ENCODE measurements around the gene TMEM190.
A peak's percentile ranks its signal among the peaks of the same experiment; 100 is the strongest.
"Not testable (repeated sequence)": the region's sequence is repeated elsewhere in the genome, so short reads cannot be mapped to it uniquely, and the experiment has no call there.

Gene TMEM190

DNA sequence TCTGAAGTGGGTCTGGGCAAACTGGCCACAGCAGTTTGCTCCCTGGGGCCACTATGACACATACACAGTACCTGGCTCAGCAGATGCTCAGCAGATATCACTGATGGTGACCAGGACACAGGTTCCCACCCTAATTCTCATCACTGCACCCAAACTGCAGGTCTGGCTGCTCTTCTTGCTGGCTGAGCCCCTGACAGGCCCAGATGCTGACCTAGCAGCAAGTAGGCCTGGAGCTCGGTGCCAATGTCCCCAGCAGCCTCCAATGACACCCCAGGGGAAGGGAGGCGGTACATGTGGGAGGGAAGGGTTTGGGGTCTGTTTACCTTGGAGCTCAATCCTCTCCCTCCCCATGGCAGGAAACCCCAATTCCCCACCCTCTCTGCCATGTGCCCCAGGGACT, 25.9 kb downstream of the TMEM190 start:
- Histone ChIP-seq H3K9me3 (no peaks in the 10 kb centered on the region), H3K4me1 (peaks cover 50% of the 10 kb centered on the region), H3K27me3 (no peaks in the 10 kb centered on the region), H3K9ac (peak overlapping the region; percentile 60), H4K20me1 (peaks cover 98% of the 10 kb centered on the region), H3K27ac (no peak overlapping the region), H3K4me2 (peak overlapping the region; percentile 71), H3K36me3 (peaks cover 86% of the 10 kb centered on the region), H3K4me3 (no peak overlapping the region)
- TF ChIP-seq Cebpa-rat (IDR thresholded peaks at IDR 0.05): no peak

DNA sequence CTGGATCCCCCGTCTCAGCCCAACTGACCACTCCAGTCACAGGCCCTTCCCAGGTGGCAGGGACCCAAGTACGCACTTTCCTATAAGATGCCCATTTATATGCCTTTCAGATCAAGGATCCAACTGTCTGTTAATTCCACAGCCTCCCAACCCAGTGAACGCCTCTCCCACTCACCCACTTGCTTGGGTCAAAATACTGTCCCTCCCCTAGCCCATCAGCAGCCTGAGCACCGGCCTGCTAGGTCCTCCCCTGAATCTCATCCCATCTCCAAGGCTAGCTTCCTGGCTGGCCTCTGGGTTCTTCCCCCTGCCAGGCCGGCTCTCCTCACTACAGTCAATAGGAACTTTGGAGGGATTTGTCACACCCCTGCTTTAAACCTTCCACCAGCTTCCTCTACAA, 29.0 kb downstream of the TMEM190 start:
- peak overlapping the region; percentile 99 for H3K9ac ChIP-seq
- H3K4me2 ChIP-seq: peak overlapping the region; percentile 97
- H3K9me3 ChIP-seq: peaks cover 21% of the 10 kb centered on the region
- H3K4me1 ChIP-seq: peaks cover 57% of the 10 kb centered on the region
- no peak overlapping the region for H3K27ac ChIP-seq
- peaks cover 61% of the 10 kb centered on the region for H3K36me3 ChIP-seq
- no peaks in the 10 kb centered on the region for H3K27me3 ChIP-seq
- H4K20me1 ChIP-seq: peaks cover 69% of the 10 kb centered on the region
- peak overlapping the region; percentile 99 for H3K4me3 ChIP-seq
- no peak for TF ChIP-seq Cebpa-rat (IDR thresholded peaks at IDR 0.05)

- Histone ChIP-seq H3K9ac (peak overlapping the region; percentile 99), H3K36me3 (peaks cover 55% of the 10 kb centered on the region), H3K4me1 (peaks cover 57% of the 10 kb centered on the region), H3K27ac (peak overlapping the region; percentile 98), H4K20me1 (peaks cover 62% of the 10 kb centered on the region), H3K4me3 (peak overlapping the region; percentile 99), H3K4me2 (peak overlapping the region; percentile 97), H3K9me3 (peaks cover 25% of the 10 kb centered on the region), H3K27me3 (no peaks in the 10 kb centered on the region)
- no peak for TF ChIP-seq Cebpa-rat (IDR thresholded peaks at IDR 0.05)
Observed at GRCh38 chr19:55406091-55406825, 29.6 kb downstream of the TMEM190 start.

- Histone ChIP-seq H3K4me3 (peak overlapping the region; percentile 99), H3K36me3 (peaks cover 48% of the 10 kb centered on the region), H4K20me1 (peaks cover 55% of the 10 kb centered on the region)
Observed at GRCh38 chr19:55406826-55407549, 30.4 kb downstream of the TMEM190 start.

GRCh38 chr19:55407550-55407799, 30.8 kb downstream of the TMEM190 start, which contains the start of gene UBE2S:
TSS of gene UBE2S (minus strand) at chr19:55407788. CDS start at chr19:55407589, 199 bp downstream.
- H3K27me3 ChIP-seq: not testable (repeated sequence)
- H3K9ac ChIP-seq: peak within 1 kb of the TSS; percentile 99
- H3K27ac ChIP-seq: peak within 1 kb of the TSS; percentile 98
- peaks cover 43% of the 10 kb centered on the region for H3K36me3 ChIP-seq
- peak within 1 kb of the TSS; percentile 99 for H3K4me3 ChIP-seq
- peaks cover 25% of the 10 kb centered on the region for H3K9me3 ChIP-seq
- H3K4me1 ChIP-seq: peaks cover 50% of the 10 kb centered on the region
- peaks cover 50% of the 10 kb centered on the region for H4K20me1 ChIP-seq
- peak within 1 kb of the TSS; percentile 97 for H3K4me2 ChIP-seq

More at GRCh38 chr19:55406826-55407549, 30.4 kb downstream of the TMEM190 start:
- H3K27ac ChIP-seq: peak overlapping the region; percentile 98
- H3K9me3 ChIP-seq: peaks cover 25% of the 10 kb centered on the region
- H3K9ac ChIP-seq: peak overlapping the region; percentile 99
- H3K4me1 ChIP-seq: peaks cover 55% of the 10 kb centered on the region
- H3K27me3 ChIP-seq: no peaks in the 10 kb centered on the region
- TF ChIP-seq Cebpa-rat (IDR thresholded peaks at IDR 0.05): no peak
- H3K4me2 ChIP-seq: peak overlapping the region; percentile 97

- peaks cover 25% of the 10 kb centered on the region for H3K9me3 ChIP-seq
- H3K4me3 ChIP-seq: peak overlapping the region; percentile 99
- H4K20me1 ChIP-seq: peaks cover 45% of the 10 kb centered on the region
- no peak for TF ChIP-seq Cebpa-rat (IDR thresholded peaks at IDR 0.05)
- H3K36me3 ChIP-seq: peaks cover 38% of the 10 kb centered on the region
- peak overlapping the region; percentile 98 for H3K27ac ChIP-seq
- peaks cover 45% of the 10 kb centered on the region for H3K4me1 ChIP-seq
- H3K27me3 ChIP-seq: no peaks in the 10 kb centered on the region
- peak overlapping the region; percentile 97 for H3K4me2 ChIP-seq
- H3K9ac ChIP-seq: peak overlapping the region; percentile 99
Observed at GRCh38 chr19:55407800-55408532, 31.3 kb downstream of the TMEM190 start.

DNA sequence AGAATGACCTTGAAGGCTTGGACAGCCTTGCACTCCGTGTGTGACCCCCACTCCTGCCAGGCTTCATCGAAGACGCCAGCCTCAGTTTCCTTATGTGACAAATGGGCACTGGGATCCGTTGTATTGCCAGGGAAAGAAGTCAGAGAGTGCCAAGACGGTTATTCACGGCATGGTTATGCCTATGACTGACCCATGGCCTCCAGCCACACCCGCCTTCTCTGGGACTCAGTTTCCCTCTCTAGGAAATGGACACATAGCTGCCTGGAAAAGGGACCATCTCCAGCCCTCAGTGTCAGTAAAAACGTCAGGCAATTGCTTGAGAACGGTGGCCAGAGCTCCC, 31.9 kb downstream of the TMEM190 start:
- H3K4me1 ChIP-seq: peaks cover 40% of the 10 kb centered on the region
- peak overlapping the region; percentile 98 for H3K27ac ChIP-seq
- peak overlapping the region; percentile 58 for H3K4me3 ChIP-seq
- H3K9me3 ChIP-seq: peaks cover 25% of the 10 kb centered on the region
- TF ChIP-seq Cebpa-rat (IDR thresholded peaks at IDR 0.05): no peak
- peaks cover 40% of the 10 kb centered on the region for H4K20me1 ChIP-seq
- peak overlapping the region; percentile 82 for H3K4me2 ChIP-seq
- H3K9ac ChIP-seq: peak overlapping the region; percentile 72; the same call in 1 of the 2 replicates
- peaks cover 33% of the 10 kb centered on the region for H3K36me3 ChIP-seq
- no peaks in the 10 kb centered on the region for H3K27me3 ChIP-seq

GRCh38 chr19:55409179-55409578, 32.6 kb downstream of the TMEM190 start:
- H3K4me2 ChIP-seq, H3K9ac ChIP-seq, H3K27me3 ChIP-seq, H3K4me3 ChIP-seq: not testable (repeated sequence)
- Histone ChIP-seq H4K20me1 (peaks cover 33% of the 10 kb centered on the region), H3K36me3 (peaks cover 26% of the 10 kb centered on the region), H3K9me3 (peaks cover 25% of the 10 kb centered on the region), H3K4me1 (peaks cover 33% of the 10 kb centered on the region), H3K27ac (peak overlapping the region; percentile 98; the same call in 1 of the 2 replicates)

- Histone ChIP-seq H3K4me3 (no peak overlapping the region), H3K9me3 (peaks cover 25% of the 10 kb centered on the region), H4K20me1 (peaks cover 23% of the 10 kb centered on the region), H3K36me3 (peaks cover 16% of the 10 kb centered on the region), H3K4me1 (peaks cover 24% of the 10 kb centered on the region), H3K4me2 (no peak overlapping the region), H3K27me3 (no peaks in the 10 kb centered on the region), H3K9ac (no peak overlapping the region), H3K27ac (no peak overlapping the region)
- no peak for TF ChIP-seq Cebpa-rat (IDR thresholded peaks at IDR 0.05)
Observed at GRCh38 chr19:55410168-55410567, 33.5 kb downstream of the TMEM190 start.

DNA sequence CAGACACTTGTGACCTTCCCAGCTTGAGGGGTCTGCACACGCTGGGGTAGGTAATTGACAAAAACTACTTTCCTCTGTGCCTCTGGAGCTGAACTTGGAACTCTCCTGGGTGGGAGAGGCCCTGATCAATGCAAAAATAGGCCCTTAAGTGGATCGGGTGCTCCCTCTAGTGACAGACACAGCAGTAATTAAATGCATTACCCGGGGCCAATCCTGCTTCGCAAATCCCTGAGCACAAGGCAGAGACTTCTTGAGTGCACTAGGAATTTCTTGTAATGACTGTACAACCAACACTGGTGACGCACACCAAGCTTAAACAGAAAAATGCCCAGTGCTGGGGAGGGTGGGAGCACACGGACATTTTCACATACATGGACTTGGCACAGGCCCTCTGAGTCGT, 41.6 kb downstream of the TMEM190 start:
- Histone ChIP-seq H3K27ac (no peak overlapping the region), H4K20me1 (no peaks in the 10 kb centered on the region), H3K9me3 (peaks cover 15% of the 10 kb centered on the region), H3K9ac (no peak overlapping the region), H3K4me1 (peaks cover 50% of the 10 kb centered on the region), H3K36me3 (peaks cover 10% of the 10 kb centered on the region; the same call in 1 of the 2 replicates), H3K27me3 (no peaks in the 10 kb centered on the region), H3K4me3 (no peak overlapping the region), H3K4me2 (peak overlapping the region; percentile 31)
- TF ChIP-seq Cebpa-rat (IDR thresholded peaks at IDR 0.05): no peak

All from BLaER1 (cell line).